Measurements from ENCODE around the gene MAGI2. TPM values are rescaled to one million over a fixed set of nuclear protein-coding genes. Genes with fewer than 3 reads are reported as not detected.
A peak's percentile ranks its signal among the peaks of the same experiment; 100 is the strongest.

The MAGI2 gene
- total RNA-seq, 1 donor from 2014 or later: 64.2 TPM

GRCh38 chr7:78736548-78736947 is 716.9 kb downstream of the MAGI2 start:
- Mint-ChIP-seq H3K4me3 (ENCODE audit: unreplicated experiment) (no peak overlapping the region), H3K36me3 (ENCODE audit: unreplicated experiment) (peaks cover 4% of the 10 kb centered on the region), H3K27me3 (ENCODE audit: unreplicated experiment) (no peaks in the 10 kb centered on the region), H3K9me3 (ENCODE audit: unreplicated experiment) (no peaks in the 10 kb centered on the region), H3K27ac (ENCODE audit: unreplicated experiment) (no peak overlapping the region), H3K4me1 (ENCODE audit: low read depth, unreplicated experiment) (peaks cover 8% of the 10 kb centered on the region)
- no peak for DNase-seq
- no peak for TF ChIP-seq CTCF (IDR thresholded peaks at IDR 0.05; ENCODE audit: partially characterized antibody, unreplicated experiment)

- Mint-ChIP-seq H3K27me3 (ENCODE audit: unreplicated experiment) (no peaks in the 10 kb centered on the region), H3K36me3 (ENCODE audit: unreplicated experiment) (no peaks in the 10 kb centered on the region), H3K9me3 (ENCODE audit: unreplicated experiment) (no peaks in the 10 kb centered on the region), H3K27ac (ENCODE audit: unreplicated experiment) (peak overlapping the region; percentile 63), H3K4me1 (ENCODE audit: low read depth, unreplicated experiment) (peaks cover 8% of the 10 kb centered on the region), H3K4me3 (ENCODE audit: unreplicated experiment) (no peak overlapping the region)
- peak; percentile 26 for DNase-seq
- no peak for TF ChIP-seq CTCF (IDR thresholded peaks at IDR 0.05; ENCODE audit: partially characterized antibody, unreplicated experiment)
These were observed 718.8 kb downstream of the MAGI2 start for GRCh38 chr7:78734626-78735025.

- peaks cover 26% of the 10 kb centered on the region for H3K4me1 Mint-ChIP-seq (ENCODE audit: low read depth, unreplicated experiment)
- H3K36me3 Mint-ChIP-seq (ENCODE audit: unreplicated experiment): peaks cover 8% of the 10 kb centered on the region
- peaks cover 7% of the 10 kb centered on the region for H3K9me3 Mint-ChIP-seq (ENCODE audit: unreplicated experiment)
- peaks cover 2% of the 10 kb centered on the region for H3K27me3 Mint-ChIP-seq (ENCODE audit: unreplicated experiment)
- DNase-seq: no peak
- no peak for TF ChIP-seq CTCF (IDR thresholded peaks at IDR 0.05; ENCODE audit: partially characterized antibody, unreplicated experiment)
- peak overlapping the region; percentile 29 for H3K27ac Mint-ChIP-seq (ENCODE audit: unreplicated experiment)
- H3K4me3 Mint-ChIP-seq (ENCODE audit: unreplicated experiment): no peak overlapping the region
These were observed 733.4 kb downstream of the MAGI2 start for GRCh38 chr7:78720066-78720465.

GRCh38 chr7:78718212-78718611 is 735.3 kb downstream of the MAGI2 start:
- no peak for TF ChIP-seq CTCF (IDR thresholded peaks at IDR 0.05; ENCODE audit: partially characterized antibody, unreplicated experiment)
- no peak for DNase-seq
- H3K36me3 Mint-ChIP-seq (ENCODE audit: unreplicated experiment): peaks cover under 1% of the 10 kb centered on the region
- no peak overlapping the region for H3K27ac Mint-ChIP-seq (ENCODE audit: unreplicated experiment)
- no peaks in the 10 kb centered on the region for H3K27me3 Mint-ChIP-seq (ENCODE audit: unreplicated experiment)
- H3K4me1 Mint-ChIP-seq (ENCODE audit: low read depth, unreplicated experiment): peaks cover 39% of the 10 kb centered on the region
- H3K4me3 Mint-ChIP-seq (ENCODE audit: unreplicated experiment): no peak overlapping the region
- peaks cover 3% of the 10 kb centered on the region for H3K9me3 Mint-ChIP-seq (ENCODE audit: unreplicated experiment)

- H3K27ac Mint-ChIP-seq (ENCODE audit: unreplicated experiment): no peak overlapping the region
- DNase-seq: no peak
- no peaks in the 10 kb centered on the region for H3K27me3 Mint-ChIP-seq (ENCODE audit: unreplicated experiment)
- H3K4me3 Mint-ChIP-seq (ENCODE audit: unreplicated experiment): no peak overlapping the region
- H3K9me3 Mint-ChIP-seq (ENCODE audit: unreplicated experiment): peaks cover 3% of the 10 kb centered on the region
- no peaks in the 10 kb centered on the region for H3K36me3 Mint-ChIP-seq (ENCODE audit: unreplicated experiment)
- TF ChIP-seq CTCF (IDR thresholded peaks at IDR 0.05; ENCODE audit: partially characterized antibody, unreplicated experiment): no peak
- peaks cover 33% of the 10 kb centered on the region for H3K4me1 Mint-ChIP-seq (ENCODE audit: low read depth, unreplicated experiment)
These were observed 736.6 kb downstream of the MAGI2 start for GRCh38 chr7:78716876-78717275.

Measured in glutamatergic neuron (in vitro differentiated cells).